ENCODE data around the gene PLCB4. TPM values are rescaled to one million over a fixed set of nuclear protein-coding genes. Genes with fewer than 3 reads are reported as not detected.

PLCB4 gene
- total and polyA plus RNA-seq, 2 experiments from 2014 or later, result 6.5 to 16.1 TPM

GRCh38 chr20:9025643-9026042, 43.2 kb upstream of the PLCB4 start (continued):
- no peak for TF ChIP-seq REST (IDR thresholded peaks at IDR 0.05; ENCODE audit: unreplicated experiment)
- TF ChIP-seq POLR2AphosphoS5 (IDR thresholded peaks at IDR 0.05; ENCODE audit: low read depth), result no peak
- no peak for TF ChIP-seq ETS1 (IDR thresholded peaks at IDR 0.05)
- no peak for TF ChIP-seq CTCF (conservative IDR thresholded peaks at IDR 0.05; ENCODE audit: low read depth in 2 of 2)
- no peak for TF ChIP-seq EZH2phosphoT487 (IDR thresholded peaks at IDR 0.05; ENCODE audit: unreplicated experiment)
- TF ChIP-seq JUNB (IDR thresholded peaks at IDR 0.05; ENCODE audit: unreplicated experiment), result no peak

- H3K9me3 Mint-ChIP-seq, result no peaks in the 10 kb centered on the region
- no peak overlapping the region for H2AFZ ChIP-seq
- H3K4me3 Mint-ChIP-seq, result no peak overlapping the region
- TF ChIP-seq JUNB (IDR thresholded peaks at IDR 0.05; ENCODE audit: unreplicated experiment), result no peak
- no peak for TF ChIP-seq REST (IDR thresholded peaks at IDR 0.05; ENCODE audit: unreplicated experiment)
- TF ChIP-seq EZH2phosphoT487 (IDR thresholded peaks at IDR 0.05; ENCODE audit: unreplicated experiment), result no peak
- no peak for TF ChIP-seq CTCF (conservative IDR thresholded peaks at IDR 0.05; ENCODE audit: low read depth in 2 of 2)
- no peak for TF ChIP-seq CREB1 (CRISPR knock-in tag; IDR thresholded peaks at IDR 0.05; ENCODE audit: low read depth)
- TF ChIP-seq NANOG (IDR thresholded peaks at IDR 0.05; ENCODE audit: borderline replicate concordance), result no peak
- no peak for TF ChIP-seq EZH2 (IDR thresholded peaks at IDR 0.05; ENCODE audit: low read depth, unreplicated experiment)
- TF ChIP-seq STAT1 (IDR thresholded peaks at IDR 0.05; ENCODE audit: unreplicated experiment), result no peak
- DNase-seq (ENCODE audit: low spot score) (no peak), ATAC-seq (no peak)
- H3K36me3 ChIP-seq (ENCODE audit: insufficient read depth), result no peaks in the 10 kb centered on the region
- no peaks in the 10 kb centered on the region for H3K79me2 ChIP-seq (replicated peaks; ENCODE audit: insufficient read depth)
- no peaks in the 10 kb centered on the region for H3K27me3 ChIP-seq (ENCODE audit: insufficient read depth)
- H3K27me3 Mint-ChIP-seq (ENCODE audit: insufficient read depth, low read depth, poor library complexity), result no peaks in the 10 kb centered on the region
- peaks cover 8% of the 10 kb centered on the region for H3K4me1 Mint-ChIP-seq
- H3K27ac Mint-ChIP-seq, result no peak overlapping the region
- 0 out of 2 replicates have a peak, but pooled peaks cover 2% of the 10 kb centered on the region for H3K9me2 ChIP-seq (ENCODE audit: insufficient read depth)
- no peak overlapping the region for H3K27ac ChIP-seq (ENCODE audit: low read depth)
- no peaks in the 10 kb centered on the region for H3K4me1 ChIP-seq (ENCODE audit: insufficient read depth)
- H3F3A ChIP-seq (replicated peaks; ENCODE audit: low read depth), result no peaks in the 10 kb centered on the region
- no peaks in the 10 kb centered on the region for H4K20me1 ChIP-seq (replicated peaks; ENCODE audit: insufficient read depth)
- no peaks in the 10 kb centered on the region for H3K36me3 Mint-ChIP-seq (ENCODE audit: low read depth)
- H3K4me3 ChIP-seq, result no peak overlapping the region
- no peak overlapping the region for H3K4me2 ChIP-seq
These were observed 41.3 kb upstream of the PLCB4 start for GRCh38 chr20:9027626-9028025.

All from GM23338 (cell line).